HG03354 (cell line): ENCODE results near the gene RPS6KC1.
"Not testable (repeated sequence)": the region's sequence is repeated elsewhere in the genome, so short reads cannot be mapped to it uniquely, and the experiment has no call there.

Source experiments
- ATAC-seq: cut with Tn5 transposase; IDR thresholded peaks from one replicate; pipeline ENCODE4 v1.9.1; 2021; ENCODE audit warnings: mild to moderate bottlenecking; ENCODE audit not compliant: unreplicated experiment, poor library complexity, severe bottlenecking

RPS6KC1 gene

GRCh38 chr1:213194855-213195254, 143.8 kb downstream of the RPS6KC1 start:
- ATAC-seq = no peak

GRCh38 chr1:213196328-213197054, 145.4 kb downstream of the RPS6KC1 start:
- ATAC-seq = not testable (repeated sequence)

GRCh38 chr1:213200630-213201029, 149.6 kb downstream of the RPS6KC1 start:
- no peak for ATAC-seq

GRCh38 chr1:213201380-213202155, 150.5 kb downstream of the RPS6KC1 start:
- no peak for ATAC-seq

- no peak for ATAC-seq
Observed at GRCh38 chr1:213211201-213211600, 160.2 kb downstream of the RPS6KC1 start.

GRCh38 chr1:213219076-213219475, 168.0 kb downstream of the RPS6KC1 start:
- not testable (repeated sequence) for ATAC-seq

GRCh38 chr1:213221209-213221608, 170.2 kb downstream of the RPS6KC1 start:
- ATAC-seq = no peak

- no peak for ATAC-seq
Observed at GRCh38 chr1:213227458-213227857, 176.4 kb downstream of the RPS6KC1 start.

- no peak for ATAC-seq
Observed at GRCh38 chr1:213231795-213232231, 180.8 kb downstream of the RPS6KC1 start.

GRCh38 chr1:213242883-213243282, 191.8 kb downstream of the RPS6KC1 start:
- ATAC-seq = no peak

- peak; percentile 68 for ATAC-seq
Observed at GRCh38 chr1:213244664-213245091, 193.6 kb downstream of the RPS6KC1 start.

GRCh38 chr1:213245260-213245910, 194.3 kb downstream of the RPS6KC1 start:
- no peak for ATAC-seq

GRCh38 chr1:213247038-213247437, 196.0 kb downstream of the RPS6KC1 start:
- ATAC-seq = no peak

- ATAC-seq = no peak
Observed at GRCh38 chr1:213249395-213249794, 198.4 kb downstream of the RPS6KC1 start.

- no peak for ATAC-seq
Observed at GRCh38 chr1:213250041-213250440, 199.0 kb downstream of the RPS6KC1 start.

- no peak for ATAC-seq
Observed at GRCh38 chr1:213250446-213250845, 199.4 kb downstream of the RPS6KC1 start.

- ATAC-seq = no peak
Observed at GRCh38 chr1:213251972-213252371, 200.9 kb downstream of the RPS6KC1 start.

- ATAC-seq = peak; percentile 88
Observed at GRCh38 chr1:213256438-213257087, 205.5 kb downstream of the RPS6KC1 start.

GRCh38 chr1:213260311-213261075, 209.5 kb downstream of the RPS6KC1 start:
- no peak for ATAC-seq
